HG03108 (cell line): ENCODE measurements around the gene PSPN.
"Not testable (repeated sequence)": the region's sequence is repeated elsewhere in the genome, so short reads cannot be mapped to it uniquely, and the experiment has no call there.

Source experiments
- ATAC-seq: cut with Tn5 transposase; IDR thresholded peaks from one replicate; pipeline ENCODE4 v1.9.1; 2021; ENCODE audit warnings: moderate library complexity; ENCODE audit not compliant: unreplicated experiment

The PSPN gene

GRCh38 chr19:6373813-6374108 lies 2.0 kb downstream of the PSPN start:
- no peak for ATAC-seq

- ATAC-seq: peak; percentile 46
Measured at GRCh38 chr19:6373096-6373812, 2.5 kb downstream of the PSPN start.

DNA sequence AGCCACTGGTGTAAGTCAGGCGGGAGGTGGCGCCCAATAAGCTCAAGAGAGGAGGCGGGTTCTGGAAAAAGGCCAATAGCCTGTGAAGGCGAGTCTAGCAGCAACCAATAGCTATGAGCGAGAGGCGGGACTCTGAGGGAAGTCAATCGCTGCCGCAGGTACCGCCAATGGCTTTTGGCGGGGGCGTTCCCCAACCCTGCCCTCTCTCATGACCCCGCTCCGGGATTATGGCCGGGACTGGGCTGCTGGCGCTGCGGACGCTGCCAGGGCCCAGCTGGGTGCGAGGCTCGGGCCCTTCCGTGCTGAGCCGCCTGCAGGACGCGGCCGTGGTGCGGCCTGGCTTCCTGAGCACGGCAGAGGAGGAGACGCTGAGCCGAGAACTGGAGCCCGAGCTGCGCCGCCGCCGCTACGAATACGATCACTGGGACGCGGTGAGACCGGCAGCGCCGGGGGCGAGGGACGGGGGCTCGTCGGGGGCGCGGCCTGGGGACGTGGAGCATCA lies 3.1 kb downstream of the PSPN start, which contains the start of gene ALKBH7:
Gene ALKBH7, plus strand, starts transcription at position 201 of the 502 bp plus-strand sequence. Its CDS starts 27 bp downstream, at position 228.
- ATAC-seq: peak; percentile 74

- ATAC-seq: no peak
Measured at GRCh38 chr19:6364353-6364752, 11.4 kb downstream of the PSPN start.

DNA sequence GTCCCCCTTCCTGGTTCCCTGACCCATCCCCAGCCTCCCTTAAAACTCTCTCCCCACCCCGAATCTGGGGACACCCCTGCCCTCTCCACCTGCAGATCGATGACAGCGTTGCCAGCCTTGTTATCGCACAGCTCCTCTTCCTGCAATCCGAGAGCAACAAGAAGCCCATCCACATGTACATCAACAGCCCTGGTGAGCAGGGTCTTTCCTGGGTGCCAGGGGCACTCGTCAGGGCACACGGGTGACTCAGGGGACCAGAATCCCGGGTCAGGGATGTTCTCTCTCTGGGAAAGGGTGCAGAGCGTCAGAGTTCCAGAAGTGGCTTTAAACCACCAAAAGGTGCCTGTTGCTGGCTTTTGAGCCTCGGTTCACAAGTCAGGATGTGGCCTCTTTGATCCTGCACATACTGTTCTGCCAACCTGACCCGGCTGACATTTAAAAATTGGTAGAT lies 13.4 kb downstream of the PSPN start:
- ATAC-seq: no peak

DNA sequence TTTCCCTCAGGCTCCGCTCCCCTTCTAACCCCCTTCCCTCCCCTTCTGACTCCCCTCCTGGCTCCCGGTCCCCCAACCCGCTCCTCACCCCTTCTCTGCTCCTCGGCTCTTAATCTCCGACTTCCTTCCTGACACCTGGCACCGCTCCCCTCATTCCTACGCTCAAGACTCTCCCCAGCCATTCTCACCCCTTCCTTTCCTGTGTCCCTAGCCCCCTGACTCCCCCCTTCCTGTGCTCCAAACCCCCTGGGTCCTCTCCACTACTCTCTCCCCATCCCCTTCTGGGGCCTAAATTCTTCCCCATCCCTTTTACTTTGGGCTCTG lies 13.7 kb downstream of the PSPN start:
- no peak for ATAC-seq

- not testable (repeated sequence) for ATAC-seq
Measured at GRCh38 chr19:6360857-6361216, 14.9 kb downstream of the PSPN start.

DNA sequence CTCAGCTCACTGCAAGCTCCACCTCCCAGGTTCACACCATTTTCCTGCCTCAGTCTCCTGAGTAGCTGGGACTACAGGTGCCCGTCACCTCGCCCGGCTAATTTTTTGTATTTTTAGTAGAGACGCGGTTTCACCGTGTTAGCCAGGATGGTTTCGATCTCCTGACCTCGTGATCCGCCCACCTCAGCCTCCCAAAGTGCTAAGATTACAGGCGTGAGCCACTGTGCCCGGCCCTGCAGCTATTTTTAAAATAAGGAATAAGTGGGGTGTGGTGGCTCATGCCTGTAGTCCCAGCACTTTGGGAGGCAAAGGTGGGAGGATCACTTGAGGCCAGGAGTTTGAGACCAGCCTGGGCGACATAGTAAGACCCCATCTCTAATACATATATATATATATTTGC lies 15.3 kb downstream of the PSPN start:
- ATAC-seq: not testable (repeated sequence)

GRCh38 chr19:6359568-6360341 lies 16.0 kb downstream of the PSPN start:
- no peak for ATAC-seq

- no peak for ATAC-seq
Measured at GRCh38 chr19:6358003-6358402, 17.7 kb downstream of the PSPN start.

DNA sequence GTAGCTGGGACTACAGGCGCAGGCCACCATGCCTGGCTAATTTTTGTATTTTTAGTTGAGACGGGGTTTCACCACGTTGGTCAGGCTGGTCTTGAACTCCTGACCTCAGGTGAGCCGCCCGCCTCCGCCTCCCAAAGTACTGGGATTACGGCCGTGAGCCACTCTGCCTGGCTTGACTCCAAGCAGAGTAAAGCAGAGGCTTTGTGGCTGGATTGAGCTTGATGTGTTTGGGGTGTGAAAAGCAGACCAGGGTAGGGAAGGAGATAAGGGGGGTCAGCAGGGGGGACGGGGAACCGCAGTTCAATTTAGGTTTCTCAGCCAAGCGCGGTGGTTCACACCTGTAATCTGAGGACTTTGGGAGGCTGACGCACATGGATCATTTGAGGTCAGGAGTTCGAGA lies 18.6 kb downstream of the PSPN start:
- ATAC-seq: no peak

DNA sequence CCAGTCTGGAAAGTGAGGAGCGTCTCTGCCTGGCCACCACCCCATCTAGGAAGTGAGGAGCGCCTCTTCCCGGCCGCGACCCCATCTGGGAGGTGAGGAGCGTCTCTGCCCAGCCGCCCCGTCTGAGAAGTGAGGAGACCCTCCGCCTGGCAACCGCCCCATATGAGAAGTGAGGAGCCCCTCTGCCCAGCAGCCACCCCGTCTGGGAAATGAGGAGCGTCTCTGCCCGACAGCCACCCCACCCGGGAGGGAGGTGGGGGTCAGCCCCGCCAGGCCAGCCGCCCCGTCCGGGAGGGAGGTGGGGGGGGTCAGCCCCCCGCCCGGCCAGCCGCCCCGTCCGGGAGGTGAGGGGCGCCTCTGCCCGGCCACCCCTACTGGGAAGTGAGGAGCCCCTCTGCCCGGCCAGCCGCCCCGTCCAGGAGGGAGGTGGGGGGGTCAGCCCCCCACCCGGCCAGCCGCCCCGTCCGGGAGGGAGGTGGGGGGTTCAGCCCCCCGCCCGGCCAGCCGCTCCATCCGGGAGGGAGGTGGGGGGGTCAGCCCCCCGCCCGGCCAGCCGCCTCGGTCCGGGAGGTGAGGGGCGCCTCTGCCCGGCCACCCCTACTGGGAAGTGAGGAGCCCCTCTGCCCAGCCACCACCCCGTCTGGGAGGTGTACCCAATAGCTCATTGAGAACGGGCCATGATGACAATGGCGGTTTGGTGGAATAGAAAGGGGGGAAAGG lies 20.3 kb downstream of the PSPN start:
- not testable (repeated sequence) for ATAC-seq

GRCh38 chr19:6354098-6354674 lies 21.5 kb downstream of the PSPN start:
- ATAC-seq: no peak

DNA sequence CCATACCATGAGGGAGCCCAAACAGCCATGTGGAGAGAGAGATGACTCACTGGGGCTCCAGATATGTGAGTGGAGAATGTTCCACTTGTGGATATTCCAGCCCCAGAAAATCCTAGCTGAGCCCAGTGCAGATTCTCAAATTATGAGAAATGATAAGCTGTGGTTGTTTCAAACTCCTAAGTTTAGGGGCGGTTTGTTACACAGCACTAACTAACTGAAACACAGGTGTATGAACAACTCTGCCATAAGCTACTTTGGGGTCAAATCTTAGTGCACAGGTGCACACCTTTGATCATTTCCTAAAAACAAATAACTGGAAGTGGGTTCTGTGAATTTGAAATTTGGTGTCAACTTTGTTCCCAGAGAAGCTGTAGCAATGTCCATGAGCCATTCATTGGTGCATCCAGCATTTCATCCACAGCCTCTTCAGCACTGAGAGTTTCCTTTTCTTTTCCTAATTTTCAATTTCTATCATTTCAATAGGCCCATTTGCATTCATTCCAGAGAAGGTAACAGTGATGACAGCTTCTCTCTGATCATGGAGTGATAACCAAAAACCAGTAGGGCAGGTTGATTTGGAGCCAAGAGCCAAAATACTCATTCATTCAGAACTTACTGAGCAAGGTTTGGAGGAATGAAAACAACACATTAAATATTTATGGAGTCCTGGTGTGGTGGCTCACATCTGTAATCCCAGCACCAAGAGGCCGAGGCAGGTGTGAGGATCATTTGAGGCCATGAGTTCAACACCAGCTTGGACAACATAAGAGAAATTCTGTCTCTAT lies 23.2 kb downstream of the PSPN start:
- ATAC-seq: no peak

- no peak for ATAC-seq
Measured at GRCh38 chr19:6350688-6351087, 25.0 kb downstream of the PSPN start.

GRCh38 chr19:6349271-6349670 lies 26.5 kb downstream of the PSPN start:
- ATAC-seq: not testable (repeated sequence)

GRCh38 chr19:6343462-6343861 lies 32.3 kb downstream of the PSPN start:
- no peak for ATAC-seq

GRCh38 chr19:6340493-6341201 lies 35.1 kb downstream of the PSPN start:
- ATAC-seq: no peak

GRCh38 chr19:6334490-6335285 lies 41.0 kb downstream of the PSPN start:
- no peak for ATAC-seq
